Measurements from ENCODE around the gene MLEC. TPM values are rescaled to one million over a fixed set of nuclear protein-coding genes. Genes with fewer than 3 reads are reported as not detected.
"Not testable (repeated sequence)": the region's sequence is repeated elsewhere in the genome, so short reads cannot be mapped to it uniquely, and the experiment has no call there.

The MLEC gene
- total RNA-seq, 2 donors from 2014 or later = 49.1 to 63.1 TPM

DNA sequence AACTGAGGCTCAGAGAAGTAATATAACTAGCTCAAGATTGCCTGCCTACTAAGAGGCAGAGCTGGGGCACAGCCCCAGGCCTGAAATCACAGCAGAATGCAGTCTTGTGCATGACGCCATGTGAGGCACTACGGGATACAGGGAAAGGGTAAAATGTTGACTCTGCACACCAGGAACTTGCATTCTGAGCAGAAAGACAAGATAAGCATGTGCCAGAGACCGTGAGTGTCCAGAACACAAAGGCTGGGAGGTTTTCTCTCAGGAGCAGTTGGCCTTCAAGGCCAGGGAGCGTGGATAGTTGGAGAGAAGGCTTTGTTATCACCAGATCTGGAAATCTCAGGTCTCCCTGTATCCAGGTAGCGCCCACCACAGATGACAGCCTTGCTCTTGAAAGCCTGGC, 23.2 kb upstream of the MLEC start:
- Histone ChIP-seq H3K4me3 (no peak overlapping the region), H3K27me3 (replicated peaks; ENCODE audit: insufficient read depth) (no peaks in the 10 kb centered on the region), H3K9me3 (no peaks in the 10 kb centered on the region), H3K27ac (no peak overlapping the region), H3K36me3 (no peaks in the 10 kb centered on the region), H3K4me1 (ENCODE audit: control insufficient read depth in 1 of 2, low read depth in 2 of 2) (peaks cover 0 to under 1% of the 10 kb centered on the region in 2 donors)
- TF ChIP-seq, protein P1, sequence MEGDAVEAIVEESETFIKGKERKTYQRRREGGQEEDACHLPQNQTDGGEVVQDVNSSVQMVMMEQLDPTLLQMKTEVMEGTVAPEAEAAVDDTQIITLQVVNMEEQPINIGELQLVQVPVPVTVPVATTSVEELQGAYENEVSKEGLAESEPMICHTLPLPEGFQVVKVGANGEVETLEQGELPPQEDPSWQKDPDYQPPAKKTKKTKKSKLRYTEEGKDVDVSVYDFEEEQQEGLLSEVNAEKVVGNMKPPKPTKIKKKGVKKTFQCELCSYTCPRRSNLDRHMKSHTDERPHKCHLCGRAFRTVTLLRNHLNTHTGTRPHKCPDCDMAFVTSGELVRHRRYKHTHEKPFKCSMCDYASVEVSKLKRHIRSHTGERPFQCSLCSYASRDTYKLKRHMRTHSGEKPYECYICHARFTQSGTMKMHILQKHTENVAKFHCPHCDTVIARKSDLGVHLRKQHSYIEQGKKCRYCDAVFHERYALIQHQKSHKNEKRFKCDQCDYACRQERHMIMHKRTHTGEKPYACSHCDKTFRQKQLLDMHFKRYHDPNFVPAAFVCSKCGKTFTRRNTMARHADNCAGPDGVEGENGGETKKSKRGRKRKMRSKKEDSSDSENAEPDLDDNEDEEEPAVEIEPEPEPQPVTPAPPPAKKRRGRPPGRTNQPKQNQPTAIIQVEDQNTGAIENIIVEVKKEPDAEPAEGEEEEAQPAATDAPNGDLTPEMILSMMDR (IDR thresholded peaks at IDR 0.05) = no peak
- DNase-seq (ENCODE audit: low spot score) (no peak), ATAC-seq (ENCODE audit: insufficient number of reproducible peaks, low FRiP score, low read depth) (no peak)

DNA sequence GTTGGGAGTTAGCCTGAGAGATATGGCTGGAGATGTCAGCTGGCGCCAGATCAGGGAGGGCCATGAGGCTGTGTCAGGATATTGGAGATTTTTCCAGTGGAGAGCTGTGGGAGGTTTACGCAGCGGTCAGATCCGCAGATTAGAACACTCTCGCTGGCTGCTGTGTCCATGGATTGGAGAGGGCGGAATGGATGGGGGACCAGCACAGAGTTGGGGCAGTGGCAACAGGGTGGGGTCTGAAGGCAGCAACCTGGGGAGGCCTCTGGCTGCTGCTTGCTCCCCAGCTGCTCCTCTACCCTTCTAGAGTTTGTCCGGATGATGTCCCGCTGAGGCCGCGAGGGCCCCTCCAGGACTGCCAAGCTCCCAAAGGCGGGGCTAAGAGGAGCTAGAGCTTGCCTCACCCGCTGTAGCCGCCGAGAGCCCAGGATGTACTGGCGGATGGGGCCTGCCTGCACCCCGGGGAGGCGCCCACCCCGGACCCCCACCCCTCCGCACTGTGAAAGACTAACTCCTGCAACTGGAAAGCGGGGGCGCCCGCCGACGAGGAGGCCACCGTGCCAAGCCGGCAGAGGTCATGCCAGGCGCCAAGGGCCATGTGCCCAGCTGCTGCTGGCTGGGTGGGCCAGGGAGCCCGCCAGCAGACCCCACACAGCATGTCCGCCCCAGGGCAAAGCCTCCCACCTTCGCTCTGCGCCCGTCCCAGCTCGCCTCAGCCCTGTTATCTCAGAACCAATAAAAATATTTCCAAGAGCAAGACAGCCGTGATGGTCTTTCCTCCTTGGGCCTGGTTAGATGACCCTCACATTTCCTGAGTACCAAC, 20.2 kb upstream of the MLEC start:
- ATAC-seq (ENCODE audit: insufficient number of reproducible peaks, low FRiP score, low read depth) (no peak), DNase-seq (ENCODE audit: low spot score) (no peak)
- Histone ChIP-seq H3K4me1 (ENCODE audit: control insufficient read depth in 1 of 2, low read depth in 2 of 2) (peaks cover 3 to 10% of the 10 kb centered on the region in 2 donors), H3K27me3 (replicated peaks; ENCODE audit: insufficient read depth) (no peaks in the 10 kb centered on the region), H3K27ac (no peak overlapping the region), H3K9me3 (no peaks in the 10 kb centered on the region), H3K36me3 (no peaks in the 10 kb centered on the region), H3K4me3 (no peak overlapping the region)
- TF ChIP-seq, protein P1 (IDR thresholded peaks at IDR 0.05) = no peak

DNA sequence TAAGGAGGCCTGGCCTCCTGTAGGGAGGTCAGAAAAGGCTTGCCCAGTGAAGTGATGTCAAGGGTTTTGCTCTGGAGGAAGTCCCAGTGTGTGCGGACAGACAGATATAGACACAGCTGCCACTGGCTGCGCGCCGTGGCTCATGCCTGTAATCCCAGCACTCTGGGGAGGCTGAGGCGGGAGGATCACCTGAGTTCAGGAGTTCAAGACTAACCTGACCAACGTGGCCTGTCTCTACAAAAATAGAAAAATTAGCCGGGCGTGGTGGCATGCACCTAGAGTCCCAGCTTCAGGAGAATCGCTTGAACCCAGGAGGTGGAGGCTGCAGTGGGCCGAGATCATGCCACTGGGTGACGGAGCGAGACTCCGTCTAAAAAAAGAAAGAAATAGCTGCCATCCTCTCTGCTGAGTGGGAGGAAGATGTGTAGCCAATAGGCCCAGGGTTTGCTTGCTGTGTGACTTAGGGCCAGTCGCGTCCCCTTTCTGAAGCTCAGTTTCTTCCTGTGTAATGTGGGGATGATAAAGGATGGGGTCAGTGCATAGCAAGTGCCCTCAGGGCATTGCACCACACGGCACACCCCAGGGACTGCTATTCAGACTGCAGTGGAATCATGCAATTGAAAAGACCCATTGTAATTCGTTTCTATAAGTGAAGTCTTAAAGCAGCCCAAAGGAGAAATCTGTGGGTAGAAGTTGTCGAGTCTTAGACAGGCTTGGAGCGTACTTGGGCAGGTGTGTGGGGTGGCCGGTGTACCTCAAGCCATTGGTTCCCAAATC, 18.7 kb upstream of the MLEC start:
- ATAC-seq (ENCODE audit: insufficient number of reproducible peaks, low FRiP score, low read depth) (no peak), DNase-seq (ENCODE audit: low spot score) (no peak)
- no peaks in the 10 kb centered on the region for H3K27me3 ChIP-seq (replicated peaks; ENCODE audit: insufficient read depth)
- TF ChIP-seq, protein P1 (IDR thresholded peaks at IDR 0.05) = no peak
- no peaks in the 10 kb centered on the region for H3K9me3 ChIP-seq
- H3K27ac ChIP-seq = no peak overlapping the region
- H3K36me3 ChIP-seq = no peaks in the 10 kb centered on the region
- peaks cover 3 to 10% of the 10 kb centered on the region in 2 donors for H3K4me1 ChIP-seq (ENCODE audit: control insufficient read depth in 1 of 2, low read depth in 2 of 2)
- H3K4me3 ChIP-seq = no peak overlapping the region

DNA sequence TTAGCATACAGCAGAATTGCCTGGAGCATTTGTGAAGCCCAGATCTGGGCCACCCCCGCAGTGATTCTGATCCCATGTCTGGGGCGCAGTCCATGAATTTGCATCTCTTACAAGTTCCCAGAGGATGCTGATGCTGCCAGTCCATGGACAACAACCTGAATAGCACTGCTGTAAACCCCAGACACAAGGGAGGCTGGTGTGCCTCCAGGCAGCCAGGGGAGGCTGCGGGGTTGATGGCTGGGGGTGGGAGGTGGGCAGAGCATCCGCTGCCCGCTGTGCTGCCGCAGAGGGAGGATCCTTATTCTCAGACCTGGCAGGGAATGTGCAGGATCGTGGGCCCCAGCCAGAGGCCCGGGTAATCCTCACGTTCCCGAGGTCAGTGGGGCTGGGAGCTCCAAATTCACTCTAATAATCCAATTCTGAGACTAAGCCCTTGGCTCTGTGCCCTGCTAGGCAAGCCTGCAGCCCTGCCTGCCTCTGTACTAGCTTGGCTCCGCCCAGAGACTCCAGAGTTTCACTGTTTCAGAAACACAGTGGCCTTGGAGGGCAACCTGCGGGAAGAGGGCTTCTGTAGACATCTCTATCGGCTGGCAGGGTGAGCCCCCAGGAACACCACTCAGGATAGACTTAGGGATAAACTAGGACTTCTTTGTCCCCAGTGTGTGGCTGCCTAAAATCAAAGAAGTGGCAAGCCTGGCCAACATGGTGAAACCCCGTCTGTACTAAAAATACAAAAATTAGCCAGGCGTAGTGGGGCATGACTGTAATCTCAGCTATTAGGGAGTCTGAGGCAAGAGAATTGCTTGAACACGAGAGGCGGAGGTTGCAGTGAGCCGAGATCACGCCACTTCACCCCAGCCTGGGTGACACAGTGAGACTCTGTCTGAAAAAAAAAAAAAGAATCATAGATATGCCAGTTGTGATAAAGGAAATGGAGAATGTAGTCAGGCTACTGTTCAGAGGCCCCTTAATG, 17.8 kb upstream of the MLEC start:
- peaks cover 3 to 10% of the 10 kb centered on the region in 2 donors for H3K4me1 ChIP-seq (ENCODE audit: control insufficient read depth in 1 of 2, low read depth in 2 of 2)
- no peak for DNase-seq (ENCODE audit: low spot score)
- TF ChIP-seq, protein P1 (IDR thresholded peaks at IDR 0.05) = no peak
- H3K27me3 ChIP-seq (replicated peaks; ENCODE audit: insufficient read depth) = no peaks in the 10 kb centered on the region
- H3K9me3 ChIP-seq = no peaks in the 10 kb centered on the region
- no peaks in the 10 kb centered on the region for H3K36me3 ChIP-seq
- peak overlapping the region in 1 of 2 donors; percentile 72 for H3K27ac ChIP-seq
- peak; percentile 60 for ATAC-seq (ENCODE audit: insufficient number of reproducible peaks, low FRiP score, low read depth)
- H3K4me3 ChIP-seq = peak overlapping the region; percentile 57

DNA sequence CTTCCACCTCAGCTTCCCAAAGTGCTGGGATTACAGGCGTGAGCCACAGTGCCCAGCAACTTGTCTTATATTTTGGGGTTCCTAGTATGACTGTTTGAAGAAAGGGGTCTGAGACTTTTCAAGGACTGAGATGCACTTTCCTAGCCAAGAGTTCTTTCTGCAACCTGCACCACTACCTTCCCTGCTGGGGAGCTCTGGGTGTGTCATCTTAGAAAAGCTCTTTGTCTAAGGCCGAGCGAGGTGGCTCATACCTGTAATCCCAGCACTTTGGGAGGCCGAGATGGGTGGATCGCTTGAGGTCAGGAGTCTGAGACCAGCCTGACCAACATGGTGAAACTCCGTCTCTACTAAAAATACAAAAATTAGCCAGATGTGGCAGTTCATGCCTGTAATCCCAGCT, 16.7 kb upstream of the MLEC start:
- H3K27me3 ChIP-seq (replicated peaks; ENCODE audit: insufficient read depth); H3K4me1 ChIP-seq (ENCODE audit: control insufficient read depth in 1 of 2, low read depth in 2 of 2); H3K36me3 ChIP-seq; H3K4me3 ChIP-seq; DNase-seq (ENCODE audit: low spot score); H3K9me3 ChIP-seq; ATAC-seq (ENCODE audit: insufficient number of reproducible peaks, low FRiP score, low read depth): not testable (repeated sequence)
- H3K27ac ChIP-seq = peak overlapping the region in 1 of 2 donors; percentile 72

All from thoracic aorta (tissue), 2 donors.